AG09309 (cell line): ENCODE measurements around the gene TBX15.

Source experiments
- DNase-seq: peaks from one replicate; pipeline ENCODE4 v3.0.0-alpha.2; 2010; ENCODE audit warnings: low read depth
- H3K4me3 ChIP-seq: 2 replicates; pipeline ENCODE4 v1.5.1; 2011; ENCODE audit warnings: mild to moderate bottlenecking, low read depth, low read length, moderate library complexity; ENCODE audit not compliant: control insufficient read depth
- CTCF ChIP-seq: IDR thresholded peaks from 2 replicates; pipeline ENCODE4 v1.5.1; 2011; ENCODE audit warnings: mild to moderate bottlenecking, low read depth, low read length, inconsistent platforms; ENCODE audit not compliant: insufficient read depth, control insufficient read depth; ENCODE audit errors: missing control alignments

Gene TBX15

DNA sequence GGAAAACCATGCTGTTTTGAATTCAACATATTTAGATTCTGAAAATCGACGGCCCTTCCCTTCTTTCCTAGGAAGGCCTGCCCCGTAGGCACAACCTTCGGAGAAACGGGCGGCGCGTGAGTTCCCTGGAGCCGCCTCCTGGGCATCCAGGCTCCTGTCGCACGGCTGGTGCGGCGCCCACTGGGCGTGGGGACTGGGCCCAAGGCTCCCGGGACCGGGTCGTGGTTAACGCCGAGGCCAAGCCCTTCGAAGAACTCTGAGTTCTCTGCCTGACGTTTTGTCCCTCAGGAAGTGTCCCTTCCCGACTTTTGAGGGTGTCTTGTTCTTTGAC lies 19.2 kb upstream of the TBX15 start:
- no peak for TF ChIP-seq CTCF
- no peak overlapping the region for H3K4me3 ChIP-seq
- DNase-seq: no peak

DNA sequence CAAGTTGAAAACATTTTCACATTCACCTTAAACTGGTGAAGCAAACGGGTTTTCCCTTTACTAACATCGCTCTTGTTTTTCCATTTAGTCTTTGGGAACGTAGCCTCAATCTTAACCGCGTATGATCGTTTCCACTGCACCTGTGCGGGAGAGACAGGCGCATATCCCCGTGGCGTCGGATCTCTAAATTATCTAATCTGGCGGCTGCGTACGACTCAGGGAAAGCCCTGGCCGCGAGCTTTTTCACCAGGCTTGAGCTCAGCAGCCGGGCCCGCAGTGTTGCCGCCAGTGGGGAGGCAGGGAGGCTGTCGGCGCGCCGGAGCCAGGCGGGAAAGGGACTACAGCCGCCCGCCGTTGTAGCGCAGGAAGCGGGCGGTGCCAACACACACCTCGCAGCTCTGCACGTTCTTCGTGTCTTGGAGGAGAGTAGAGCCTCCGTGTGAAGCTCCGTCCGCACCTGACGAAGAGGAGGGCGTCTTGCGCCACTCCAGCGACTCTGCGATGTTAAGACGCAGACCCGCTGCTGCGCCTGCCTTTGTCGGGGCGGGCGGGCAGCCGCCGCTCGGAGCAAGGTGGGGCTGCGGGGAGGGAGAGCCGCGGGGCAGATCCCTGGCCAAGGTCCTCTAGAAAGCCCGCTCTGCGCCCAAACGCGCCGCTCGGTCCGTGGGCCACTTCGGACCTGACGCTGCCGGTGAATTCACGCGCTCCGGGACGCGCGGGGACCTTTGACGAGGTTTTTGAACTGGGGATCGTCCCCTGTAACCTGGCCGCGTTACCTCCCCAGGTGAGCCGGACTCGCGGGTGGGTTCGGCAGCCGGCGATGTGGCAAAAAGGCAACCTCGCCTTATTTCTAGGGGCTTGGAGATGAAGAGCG lies 18.5 kb upstream of the TBX15 start:
- no peak for TF ChIP-seq CTCF
- DNase-seq: no peak
- H3K4me3 ChIP-seq: no peak overlapping the region

DNA sequence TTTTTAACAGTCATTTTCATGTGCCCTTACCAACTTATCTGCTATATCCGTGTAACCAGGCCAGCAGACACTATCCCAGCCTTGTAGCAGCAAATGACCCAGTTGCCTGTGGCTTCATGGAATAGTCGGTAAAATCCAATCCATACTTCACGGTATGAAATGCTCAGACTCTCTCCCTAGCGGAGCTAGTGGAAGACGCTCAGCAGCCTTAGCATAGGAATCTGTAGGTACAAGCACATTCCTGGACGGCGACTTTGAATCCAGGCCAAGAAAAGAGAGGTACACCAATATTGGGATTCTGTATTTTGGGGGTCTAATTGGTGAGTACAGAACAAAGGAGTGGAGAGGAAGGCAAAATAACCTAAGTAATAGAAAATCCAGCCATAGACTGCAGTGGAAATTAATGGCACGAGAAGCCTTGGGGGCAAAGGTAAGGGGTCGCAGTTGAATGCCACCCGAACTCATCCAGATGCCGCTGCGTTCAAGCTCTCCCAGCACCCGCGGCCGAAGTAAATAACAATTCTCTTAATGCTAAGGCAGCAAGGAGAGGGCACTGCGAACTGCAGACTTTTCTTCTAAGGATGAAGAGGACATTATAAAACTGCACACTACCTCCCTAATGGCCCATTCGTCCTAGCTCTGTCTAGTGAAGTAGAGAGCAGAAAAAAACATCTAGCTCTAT lies 17.7 kb upstream of the TBX15 start:
- no peak for DNase-seq
- TF ChIP-seq CTCF: no peak
- H3K4me3 ChIP-seq: no peak overlapping the region

GRCh38 chr1:119004781-119005180 lies 16.6 kb upstream of the TBX15 start:
- no peak for DNase-seq
- H3K4me3 ChIP-seq: no peak overlapping the region
- no peak for TF ChIP-seq CTCF

GRCh38 chr1:119004129-119004527 lies 16.0 kb upstream of the TBX15 start:
- TF ChIP-seq CTCF: no peak
- H3K4me3 ChIP-seq: no peak overlapping the region
- DNase-seq: no peak

DNA sequence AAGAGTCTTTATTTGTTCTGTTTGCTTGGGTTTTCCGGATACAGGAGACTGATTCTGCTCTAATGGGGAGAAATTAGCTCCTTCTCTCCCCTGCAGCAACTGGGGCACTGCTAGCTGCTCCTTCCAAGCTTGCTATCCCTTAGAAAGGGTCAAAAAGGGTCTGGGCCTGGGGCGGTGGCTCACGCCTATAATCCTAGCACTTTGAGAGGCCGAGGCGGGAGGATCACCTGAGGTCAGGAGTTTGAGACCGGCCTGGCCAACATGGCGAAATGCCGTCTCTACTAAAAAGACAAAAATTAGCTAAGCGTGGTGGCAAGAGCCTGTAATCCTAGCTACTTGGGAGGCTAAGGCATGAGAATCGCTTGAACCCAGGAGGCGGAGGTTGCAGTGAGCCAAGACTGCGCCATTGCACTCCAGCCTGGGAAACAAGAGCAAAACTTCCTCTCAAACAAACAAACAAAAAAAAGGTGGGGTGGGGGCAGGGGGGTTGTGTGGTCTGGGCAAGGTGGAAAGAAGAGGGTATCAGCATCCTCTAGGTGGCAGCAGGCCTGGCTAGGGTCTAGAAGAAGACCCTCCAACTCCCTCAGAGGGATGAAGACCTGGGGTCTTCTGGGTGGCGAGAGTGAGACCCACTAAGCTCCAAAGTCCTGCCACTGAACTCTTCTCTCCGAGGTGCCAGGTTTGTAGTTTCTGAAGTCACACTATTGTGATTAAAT lies 15.4 kb upstream of the TBX15 start:
- H3K4me3 ChIP-seq: no peak overlapping the region
- no peak for TF ChIP-seq CTCF
- DNase-seq: no peak
